Effector memory CD8-positive, alpha-beta T cell (primary cell): Measurements from ENCODE around the gene TIGD3.
A peak's percentile ranks its signal among the peaks of the same experiment; 100 is the strongest.

ENCODE experiments used
- ATAC-seq: fragments of 150-1000 bp; cut with Tn5 transposase; replicated peaks from 2 replicates; pipeline ENCODE4 v1.10.0; 2021; ENCODE audit warnings: mild to moderate bottlenecking, moderate library complexity
- DNase-seq, 3 experiments: peaks; one replicate each; pipeline ENCODE4 v3.0.0; 2021
- H3K27ac Mint-ChIP-seq, 2 donors: one replicate each; pipeline ENCODE4 v1.8.0; 2022; ENCODE audit warnings: mild to moderate bottlenecking in 2 of 2, mixed read lengths in 2 of 2, moderate library complexity in 2 of 2
- H3K27me3 Mint-ChIP-seq, 2 donors: one replicate each; pipeline ENCODE4 v1.8.0; 2022; ENCODE audit warnings: mixed read lengths in 2 of 2
- H3K36me3 Mint-ChIP-seq: one replicate; pipeline ENCODE4 v1.8.0; 2022; ENCODE audit warnings: mild to moderate bottlenecking, moderate library complexity, mixed read lengths; ENCODE audit not compliant: insufficient read depth
- H3K4me1 Mint-ChIP-seq, 2 donors: one replicate each; pipeline ENCODE4 v1.8.0; 2022; ENCODE audit warnings: low read depth in 2 of 2, mixed read lengths in 2 of 2
- H3K4me3 Mint-ChIP-seq, 2 donors: one replicate each; pipeline ENCODE4 v1.8.0; 2022; ENCODE audit warnings: mild to moderate bottlenecking in 2 of 2, mixed read lengths in 2 of 2, moderate library complexity in 2 of 2
- H3K9me3 Mint-ChIP-seq, 2 donors: one replicate each; pipeline ENCODE4 v1.8.0; 2022; ENCODE audit warnings: mixed read lengths in 2 of 2

The TIGD3 gene

GRCh38 chr11:65402790-65403189 is 48.2 kb downstream of the TIGD3 start:
- Mint-ChIP-seq H3K27ac (peak overlapping the region; percentile 36 to 51), H3K36me3 (peaks cover 49% of the 10 kb centered on the region), H3K27me3 (no peaks in the 10 kb centered on the region), H3K9me3 (no peaks in the 10 kb centered on the region), H3K4me3 (no peak overlapping the region), H3K4me1 (peaks cover 6 to 11% of the 10 kb centered on the region in 2 donors)
- ATAC-seq: no peak
- no peak for DNase-seq

- Mint-ChIP-seq H3K4me3 (no peak overlapping the region), H3K4me1 (peaks cover 6% of the 10 kb centered on the region in 2 donors), H3K27ac (no peak overlapping the region), H3K27me3 (no peaks in the 10 kb centered on the region), H3K36me3 (peaks cover 49% of the 10 kb centered on the region), H3K9me3 (no peaks in the 10 kb centered on the region)
- ATAC-seq: peak; percentile 19
- DNase-seq: no peak
Observed at GRCh38 chr11:65403607-65404121, 49.1 kb downstream of the TIGD3 start.

- ATAC-seq (no peak), DNase-seq (no peak)
- Mint-ChIP-seq H3K36me3 (peaks cover 55% of the 10 kb centered on the region), H3K27me3 (no peaks in the 10 kb centered on the region), H3K4me3 (no peak overlapping the region), H3K4me1 (peaks cover 6 to 8% of the 10 kb centered on the region in 2 donors), H3K9me3 (no peaks in the 10 kb centered on the region), H3K27ac (peak overlapping the region in 1 of 2 donors; percentile 60)
Observed at GRCh38 chr11:65404210-65404609, 49.7 kb downstream of the TIGD3 start.

- H3K4me3 Mint-ChIP-seq: no peak overlapping the region
- DNase-seq: no peak
- peaks cover 60% of the 10 kb centered on the region for H3K36me3 Mint-ChIP-seq
- no peak for ATAC-seq
- peak overlapping the region in 1 of 2 donors; percentile 60 for H3K27ac Mint-ChIP-seq
- no peaks in the 10 kb centered on the region for H3K9me3 Mint-ChIP-seq
- H3K27me3 Mint-ChIP-seq: no peaks in the 10 kb centered on the region
- H3K4me1 Mint-ChIP-seq: peaks cover 4 to 6% of the 10 kb centered on the region in 2 donors
Observed at GRCh38 chr11:65404638-65405339, 50.2 kb downstream of the TIGD3 start.
